ENCODE measurements around the gene KLHL29. TPM values are rescaled to one million over a fixed set of nuclear protein-coding genes. Genes with fewer than 3 reads are reported as not detected.

KLHL29 gene
- total and polyA plus RNA-seq, 2 donors (not counting 3 experiments of a cell fraction or from before 2014, with no cell fraction given) = 4.6 to 12.7 TPM

- TF ChIP-seq MYC (IDR thresholded peaks at IDR 0.05; ENCODE audit: low read depth, low read length) (no peak), FOS (IDR thresholded peaks at IDR 0.05; ENCODE audit: borderline replicate concordance, insufficient read depth, low read length) (no peak), POLR2AphosphoS5 (IDR thresholded peaks at IDR 0.05; ENCODE audit: insufficient read depth, low read depth, low read length) (no peak), GATA2 (IDR thresholded peaks at IDR 0.05; ENCODE audit: insufficient read depth, insufficient read length, low read depth, low read length) (no peak), MAX (IDR thresholded peaks at IDR 0.05; ENCODE audit: insufficient read depth, insufficient read length) (no peak), CTCF (IDR thresholded peaks at IDR 0.05; ENCODE audit: extremely low read depth in 1 of 2, insufficient read depth in 1 of 2, low read depth in 1 of 2, low read length in 2 of 2) (no peak), POLR2A (IDR thresholded peaks at IDR 0.05; ENCODE audit: low read depth, low read length) (no peak), JUN (IDR thresholded peaks at IDR 0.05; ENCODE audit: borderline replicate concordance, insufficient read depth, insufficient read length, low read depth) (no peak), EZH2 (IDR thresholded peaks at IDR 0.05; ENCODE audit: borderline replicate concordance, low read depth, low read length, severe bottlenecking) (no peak)
- FAIRE-seq (no peak), DNase-seq (ENCODE audit: low read depth, low spot score) (no peak)
- no peak overlapping the region for H3K4me3 ChIP-seq (replicated peaks in 1 of 3; ENCODE audit: insufficient read depth in 1 of 3, low read depth in 1 of 3, low read length in 3 of 3)
- ChIA-PET POLR2A (no interaction called here), CTCF (interaction anchor here (1.2 kb wide), 1 partner anchor 23 kb away, joined by 3 read pairs; no protein-coding TSS in a partner anchor)
- H3K9me3 ChIP-seq (replicated peaks; ENCODE audit: control insufficient read depth, insufficient read depth, low read length) = no peaks in the 10 kb centered on the region
- H3K27me3 ChIP-seq (ENCODE audit: control insufficient read depth in 2 of 2, insufficient read depth in 2 of 2, low read length in 2 of 2) = peaks cover 2 to 3% of the 10 kb centered on the region in 2 experiments
- H3K79me2 ChIP-seq (ENCODE audit: control insufficient read depth, insufficient read depth, low read length) = no peaks in the 10 kb centered on the region
- intact Hi-C loops (cut with micrococcal nuclease) = no loop called here
- no peaks in the 10 kb centered on the region for H4K20me1 ChIP-seq (replicated peaks; ENCODE audit: control insufficient read depth, extremely low read depth, insufficient read depth, low read length)
- H3K4me2 ChIP-seq (ENCODE audit: insufficient read depth, low read length) = no peak overlapping the region
- BruUV-seq (replicated peaks) = no TSS peak
- dilution Hi-C loops (cut with MboI; ENCODE audit: extremely low pct_ligation_motif_present, low sequenced_read_pairs) = no loop called here
- H3K4me1 ChIP-seq (ENCODE audit: control insufficient read depth, extremely low read depth, insufficient read depth, low read length) = no peaks in the 10 kb centered on the region
- no peak overlapping the region for H2AFZ ChIP-seq (ENCODE audit: low read depth, low read length)
- no peak overlapping the region for H3K27ac ChIP-seq (ENCODE audit: insufficient read depth, low read depth, low read length)
- no peak overlapping the region for H3K9ac ChIP-seq (replicated peaks; ENCODE audit: extremely low read depth, insufficient read depth, low read length)
- H3K9me1 ChIP-seq (replicated peaks; ENCODE audit: control insufficient read depth, extremely low read depth, insufficient read depth, low read length) = no peaks in the 10 kb centered on the region
- no peaks in the 10 kb centered on the region for H3K36me3 ChIP-seq (ENCODE audit: control insufficient read depth in 2 of 2, extremely low read depth in 1 of 2, insufficient read depth in 2 of 2, low read length in 2 of 2)
Observed at GRCh38 chr2:23662466-23662865, 277.5 kb downstream of the KLHL29 start.

Measured in endothelial cell of umbilical vein (primary cell).